ENCODE measurements around the gene SLC1A3.

SLC1A3 gene

GRCh38 chr5:36723912-36724311 lies 117.5 kb downstream of the SLC1A3 start:
- Histone ChIP-seq H3K27ac (ENCODE audit: low read length) (peak overlapping the region; percentile 95), H3K79me2 (ENCODE audit: low read length) (peaks cover 10% of the 10 kb centered on the region; the same call in 1 of the 2 replicates), H3K4me2 (ENCODE audit: low read length) (peak overlapping the region; percentile 87)

GRCh38 chr5:36724467-36725332 lies 118.3 kb downstream of the SLC1A3 start:
- 0 out of 2 replicates have a peak overlapping the region, but pooled peaks have one; percentile 73 for H2AFZ ChIP-seq (ENCODE audit: low read depth, low read length)
- peaks cover 10% of the 10 kb centered on the region; the same call in 1 of the 2 replicates for H3K79me2 ChIP-seq (ENCODE audit: low read length)
- H3K9ac ChIP-seq (ENCODE audit: low read length), result peak overlapping the region; percentile 89
- H3K36me3 ChIP-seq (replicated peaks; ENCODE audit: low read depth, low read length), result peaks cover 4% of the 10 kb centered on the region
- peak overlapping the region; percentile 80 for H3K4me3 ChIP-seq (ENCODE audit: low read length)
- H3K9me3 ChIP-seq (ENCODE audit: insufficient read depth, low read length), result no peaks in the 10 kb centered on the region
- peak overlapping the region; percentile 87 for H3K4me2 ChIP-seq (ENCODE audit: low read length)
- TF ChIP-seq EZH2phosphoT487 (IDR thresholded peaks at IDR 0.05; ENCODE audit: low read depth), result no peak
- TF ChIP-seq CTCF (IDR thresholded peaks at IDR 0.05; ENCODE audit: low read depth, low read length), result peak; percentile 9; the same call in 1 of the 2 replicates
- peaks cover 61% of the 10 kb centered on the region for H3K4me1 ChIP-seq (ENCODE audit: low read length)
- no peaks in the 10 kb centered on the region for H4K20me1 ChIP-seq (ENCODE audit: insufficient read depth, low read length)
- H3K27ac ChIP-seq (ENCODE audit: low read length), result peak overlapping the region; percentile 95
- no peaks in the 10 kb centered on the region for H3K27me3 ChIP-seq (ENCODE audit: low read depth, low read length)

More at GRCh38 chr5:36723912-36724311, 117.5 kb downstream of the SLC1A3 start:
- Histone ChIP-seq H3K4me1 (ENCODE audit: low read length) (peaks cover 61% of the 10 kb centered on the region), H2AFZ (ENCODE audit: low read depth, low read length) (no peak overlapping the region), H3K4me3 (ENCODE audit: low read length) (peak overlapping the region; percentile 80), H3K9ac (ENCODE audit: low read length) (peak overlapping the region; percentile 89), H4K20me1 (ENCODE audit: insufficient read depth, low read length) (no peaks in the 10 kb centered on the region), H3K27me3 (ENCODE audit: low read depth, low read length) (no peaks in the 10 kb centered on the region), H3K36me3 (replicated peaks; ENCODE audit: low read depth, low read length) (peaks cover 4% of the 10 kb centered on the region), H3K9me3 (ENCODE audit: insufficient read depth, low read length) (no peaks in the 10 kb centered on the region)
- TF ChIP-seq CTCF (IDR thresholded peaks at IDR 0.05; ENCODE audit: low read depth, low read length), result no peak
- TF ChIP-seq EZH2phosphoT487 (IDR thresholded peaks at IDR 0.05; ENCODE audit: low read depth), result no peak

- Histone ChIP-seq H3K9me3 (ENCODE audit: insufficient read depth, low read length) (no peaks in the 10 kb centered on the region), H3K27ac (ENCODE audit: low read length) (no peak overlapping the region), H3K27me3 (ENCODE audit: low read depth, low read length) (no peaks in the 10 kb centered on the region), H3K4me2 (ENCODE audit: low read length) (no peak overlapping the region), H3K79me2 (ENCODE audit: low read length) (peaks cover 7% of the 10 kb centered on the region; the same call in 1 of the 2 replicates), H2AFZ (ENCODE audit: low read depth, low read length) (no peak overlapping the region), H3K4me3 (ENCODE audit: low read length) (no peak overlapping the region), H4K20me1 (ENCODE audit: insufficient read depth, low read length) (no peaks in the 10 kb centered on the region), H3K36me3 (replicated peaks; ENCODE audit: low read depth, low read length) (peaks cover 4% of the 10 kb centered on the region), H3K4me1 (ENCODE audit: low read length) (peaks cover 48% of the 10 kb centered on the region), H3K9ac (ENCODE audit: low read length) (no peak overlapping the region)
- TF ChIP-seq EZH2phosphoT487 (IDR thresholded peaks at IDR 0.05; ENCODE audit: low read depth), result no peak
- TF ChIP-seq CTCF (IDR thresholded peaks at IDR 0.05; ENCODE audit: low read depth, low read length), result no peak
Measured at GRCh38 chr5:36726317-36726716, 119.9 kb downstream of the SLC1A3 start.

- no peaks in the 10 kb centered on the region for H3K27me3 ChIP-seq (ENCODE audit: low read depth, low read length)
- H3K4me2 ChIP-seq (ENCODE audit: low read length), result no peak overlapping the region
- H3K27ac ChIP-seq (ENCODE audit: low read length), result no peak overlapping the region
- no peaks in the 10 kb centered on the region for H4K20me1 ChIP-seq (ENCODE audit: insufficient read depth, low read length)
- TF ChIP-seq CTCF (IDR thresholded peaks at IDR 0.05; ENCODE audit: low read depth, low read length) (no peak), EZH2phosphoT487 (IDR thresholded peaks at IDR 0.05; ENCODE audit: low read depth) (no peak)
- no peaks in the 10 kb centered on the region for H3K9me3 ChIP-seq (ENCODE audit: insufficient read depth, low read length)
- H2AFZ ChIP-seq (ENCODE audit: low read depth, low read length), result no peak overlapping the region
- H3K4me1 ChIP-seq (ENCODE audit: low read length), result peaks cover 44% of the 10 kb centered on the region
- no peak overlapping the region for H3K9ac ChIP-seq (ENCODE audit: low read length)
- H3K4me3 ChIP-seq (ENCODE audit: low read length), result no peak overlapping the region
- H3K79me2 ChIP-seq (ENCODE audit: low read length), result peaks cover 7% of the 10 kb centered on the region; the same call in 1 of the 2 replicates
- H3K36me3 ChIP-seq (replicated peaks; ENCODE audit: low read depth, low read length), result peaks cover 4% of the 10 kb centered on the region
Measured at GRCh38 chr5:36726767-36727166, 120.4 kb downstream of the SLC1A3 start.

All from OCI-LY3 (cell line).